HG02938 (cell line): ENCODE measurements around the gene BCR.

ENCODE experiments used
- ATAC-seq: cut with Tn5 transposase; IDR thresholded peaks from one replicate; pipeline ENCODE4 v1.9.1; 2021; ENCODE audit warnings: mild to moderate bottlenecking, moderate library complexity; ENCODE audit not compliant: unreplicated experiment

The BCR gene

DNA sequence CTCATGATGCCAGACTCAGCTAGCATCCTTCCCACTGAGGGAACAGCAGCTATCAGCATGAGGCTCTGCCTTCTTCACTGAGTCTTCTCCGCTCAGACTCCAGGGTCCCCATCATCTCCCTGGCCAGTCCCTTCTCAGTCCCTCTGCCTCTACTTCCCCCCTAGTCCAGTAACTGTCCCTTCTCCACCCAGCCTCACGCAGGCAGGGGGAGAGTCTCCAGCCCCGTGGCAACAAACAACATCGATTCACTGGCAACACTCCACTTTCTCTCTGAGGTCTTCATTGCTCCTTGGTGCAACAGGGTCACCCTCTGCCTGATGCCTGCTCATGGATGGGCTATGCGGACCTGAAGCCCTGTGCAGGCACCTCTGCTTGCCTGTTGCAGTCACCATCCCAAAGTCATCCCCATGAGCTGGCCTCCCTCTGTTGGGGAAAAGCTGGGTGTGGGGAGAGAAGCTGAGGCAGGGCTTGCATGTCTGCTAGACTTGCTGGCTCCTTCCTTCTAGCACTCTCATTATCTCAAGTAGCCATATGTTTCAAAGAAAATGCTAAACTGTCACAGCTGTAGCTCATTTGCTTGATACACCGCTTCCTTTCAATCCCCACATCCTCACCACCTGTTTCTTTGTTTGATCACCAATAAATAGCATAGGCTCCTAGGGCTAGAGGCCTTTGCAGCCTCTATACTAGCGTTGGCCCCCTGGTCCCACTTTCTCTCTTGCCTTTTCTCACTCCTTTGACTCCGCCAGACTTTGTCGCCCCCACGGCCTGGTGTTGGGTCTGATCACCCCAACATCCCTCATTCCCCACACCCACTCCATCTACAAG lies 4.3 kb upstream of the BCR start:
- no peak for ATAC-seq

DNA sequence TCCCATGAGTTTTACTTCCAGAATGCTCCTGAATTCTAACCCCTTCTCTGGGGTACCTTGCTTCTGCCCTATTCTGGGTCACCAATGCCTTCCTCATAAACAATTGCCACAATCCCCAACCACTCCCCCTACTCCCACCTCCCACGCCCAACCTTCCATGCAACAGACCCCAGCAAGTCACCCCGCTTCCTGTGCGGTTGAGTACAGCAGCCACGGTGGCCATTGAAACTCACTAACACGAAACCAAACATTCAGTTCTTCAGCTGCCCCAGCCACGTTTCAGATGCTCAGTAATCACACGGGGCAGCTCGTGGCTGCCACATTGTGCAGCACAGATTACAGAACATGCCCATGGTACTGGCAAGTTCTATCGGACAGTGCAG lies 3.7 kb upstream of the BCR start:
- ATAC-seq, result no peak

DNA sequence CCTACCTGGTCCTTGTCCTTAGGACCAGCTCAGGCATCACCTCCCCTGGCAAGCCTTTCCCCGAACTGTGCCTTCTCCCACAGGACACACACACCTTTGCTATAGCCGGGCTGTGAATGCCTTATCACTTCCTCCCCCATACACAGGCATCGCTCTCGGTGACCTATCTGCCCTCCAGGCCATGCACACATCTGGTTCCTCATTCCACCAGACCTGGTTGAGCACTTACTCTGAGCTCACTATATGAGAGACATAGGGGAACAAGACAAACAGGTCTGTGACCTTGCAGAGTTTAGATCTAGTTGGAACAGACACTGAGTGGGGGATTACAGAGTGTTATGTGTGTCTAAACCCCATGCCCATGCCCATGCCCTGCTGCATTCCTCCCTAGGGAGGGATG lies 3.1 kb upstream of the BCR start:
- ATAC-seq, result no peak

GRCh38 chr22:23178512-23179254 lies 1.6 kb upstream of the BCR start:
- no peak for ATAC-seq

DNA sequence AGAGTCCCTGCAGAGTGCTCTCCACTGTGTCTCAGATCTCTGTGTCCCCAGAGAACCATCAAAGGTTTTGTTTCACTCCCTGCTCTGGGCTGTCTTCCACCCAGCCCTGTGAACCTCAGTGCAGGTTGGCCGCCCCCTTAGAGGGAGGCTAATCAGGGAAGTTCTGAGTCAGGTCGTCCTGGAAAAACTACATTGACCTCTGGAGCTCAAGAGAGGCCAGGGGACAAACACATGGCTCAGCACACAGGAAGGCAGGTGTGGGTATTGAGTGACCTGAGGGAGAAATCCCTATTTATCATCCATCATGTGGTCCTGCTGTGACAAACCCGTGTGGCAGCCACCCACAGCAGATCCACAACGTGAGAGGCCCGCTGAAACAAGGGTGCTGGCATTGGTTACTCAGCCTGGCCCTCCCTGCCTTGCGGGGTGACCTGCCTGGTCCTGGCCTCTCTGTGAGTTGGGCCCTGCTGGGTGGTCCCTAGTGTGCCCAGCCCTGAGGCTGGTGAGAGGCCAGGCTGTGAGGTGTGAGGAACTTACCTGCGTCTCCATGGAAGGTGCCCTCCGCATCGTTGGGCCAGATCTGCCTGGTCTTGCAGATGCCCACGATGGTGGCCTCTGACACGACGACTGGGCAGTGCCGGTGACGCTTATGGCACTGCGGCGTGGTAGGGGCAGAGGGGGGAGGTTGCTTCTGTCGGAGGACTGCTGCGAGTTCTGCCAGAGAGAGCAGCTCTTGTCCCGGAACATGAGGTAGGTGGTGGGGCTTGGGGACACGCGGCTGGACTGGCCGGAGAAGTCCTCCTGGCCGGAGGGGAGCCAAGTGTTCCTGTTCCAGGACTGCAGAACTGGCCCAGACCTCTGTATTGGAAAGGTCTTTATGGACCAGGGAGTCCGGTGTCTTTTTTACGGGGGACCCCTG lies 669 bp upstream of the BCR start:
- no peak for ATAC-seq

- ATAC-seq, result no peak
Observed at GRCh38 chr22:23180893-23181720, 798 bp downstream of the BCR start.

- no peak for ATAC-seq
Observed at GRCh38 chr22:23181721-23182308, 1.5 kb downstream of the BCR start.

DNA sequence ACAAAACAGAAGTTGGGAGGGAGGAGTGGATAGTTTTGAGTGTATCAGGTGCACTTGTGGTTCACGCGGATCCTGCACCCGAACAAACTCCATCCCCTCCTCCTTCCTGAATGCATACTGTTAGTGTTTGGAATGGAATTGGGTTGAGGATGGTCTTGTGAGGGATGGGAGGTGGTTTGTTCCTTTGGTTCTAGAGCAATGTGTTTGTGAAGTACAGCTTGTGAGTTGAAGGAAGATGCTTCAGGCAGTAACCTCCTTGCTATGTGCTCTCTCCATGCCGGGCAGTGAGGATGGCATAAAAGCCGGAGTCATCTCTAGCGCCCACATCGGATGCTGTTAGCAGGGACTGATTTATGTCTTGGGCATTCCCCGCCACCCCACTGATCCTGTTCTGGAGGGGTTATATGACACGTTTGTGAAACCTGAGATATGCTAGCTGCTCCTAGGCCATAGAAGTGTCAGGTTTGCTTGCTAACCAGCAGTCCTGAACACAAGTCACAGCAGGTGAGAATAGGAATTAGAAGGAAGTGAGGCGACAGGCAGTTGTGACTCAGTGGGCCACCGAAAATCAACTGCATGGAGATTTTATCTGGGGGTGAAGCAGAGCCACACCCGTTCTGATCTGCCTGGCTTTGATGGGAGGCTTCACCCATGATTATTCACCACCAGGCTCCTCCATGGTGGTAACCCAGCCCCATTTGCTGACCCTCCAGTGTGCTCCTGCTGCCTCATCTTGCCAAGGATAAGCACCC lies 2.2 kb downstream of the BCR start:
- no peak for ATAC-seq

GRCh38 chr22:23183061-23183698 lies 2.9 kb downstream of the BCR start:
- no peak for ATAC-seq

- no peak for ATAC-seq
Observed at GRCh38 chr22:23184100-23184763, 3.9 kb downstream of the BCR start.

DNA sequence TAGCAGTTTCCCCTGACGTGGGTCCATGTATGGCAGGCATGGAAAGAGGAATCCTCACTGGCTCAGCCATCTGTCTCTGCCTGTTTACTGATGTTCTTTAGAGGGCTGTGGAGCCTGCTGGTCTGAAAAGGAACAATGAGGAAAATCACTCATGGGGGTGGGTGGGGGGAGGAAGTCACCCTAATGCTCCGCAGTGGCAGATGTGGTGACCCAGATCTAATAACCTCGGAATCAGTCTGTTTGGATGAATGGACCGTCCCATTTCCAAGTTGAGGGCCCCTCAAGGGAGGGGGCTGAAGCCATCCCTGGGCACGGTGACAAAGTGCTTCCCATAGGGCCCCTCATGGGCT lies 4.4 kb downstream of the BCR start:
- no peak for ATAC-seq

- no peak for ATAC-seq
Observed at GRCh38 chr22:23187211-23187610, 6.9 kb downstream of the BCR start.

GRCh38 chr22:23187871-23188700 lies 7.8 kb downstream of the BCR start:
- ATAC-seq, result no peak

- ATAC-seq, result no peak
Observed at GRCh38 chr22:23190526-23190925, 10.2 kb downstream of the BCR start.

DNA sequence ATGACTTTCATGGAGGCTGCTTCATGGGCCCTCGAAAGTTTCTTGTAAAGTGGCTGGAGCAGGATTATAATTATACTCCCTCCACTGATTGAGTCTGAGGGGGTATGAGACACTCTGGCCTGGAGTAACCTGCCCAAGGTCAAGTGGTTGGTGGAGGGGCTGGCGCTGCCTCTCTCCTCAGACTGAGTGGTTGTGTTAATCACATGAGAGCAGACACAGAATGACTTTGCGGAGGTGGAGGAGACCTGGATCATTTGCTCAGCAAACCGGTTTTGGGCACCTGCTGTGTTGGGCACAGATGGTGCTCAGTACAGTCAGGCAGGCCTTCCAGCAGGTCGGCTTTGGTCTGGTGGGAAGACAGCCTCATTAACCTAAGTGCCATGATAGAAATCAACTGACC lies 11.8 kb downstream of the BCR start:
- ATAC-seq, result no peak

DNA sequence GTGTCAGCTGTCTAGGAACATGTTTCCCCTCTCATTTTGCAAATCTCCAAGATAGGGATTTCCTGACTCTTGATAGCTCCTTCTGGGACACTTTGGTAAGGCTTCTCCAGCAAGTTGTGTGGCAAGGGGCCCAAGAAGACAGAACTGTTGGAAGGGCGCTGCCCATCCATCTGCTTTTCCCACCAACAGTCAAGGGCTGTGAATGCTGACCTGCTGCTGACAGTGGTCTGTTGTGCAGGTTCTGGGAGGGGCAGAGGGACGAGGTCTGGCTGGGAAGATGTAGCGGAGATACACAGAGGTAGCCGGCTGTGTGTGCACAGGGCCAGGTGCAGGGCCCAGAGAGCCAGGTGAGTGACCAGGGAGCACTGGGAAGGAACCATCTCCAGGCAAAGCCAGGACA lies 12.2 kb downstream of the BCR start:
- no peak for ATAC-seq

GRCh38 chr22:23193196-23193827 lies 13.0 kb downstream of the BCR start:
- ATAC-seq, result no peak
